K562 (cell line): ENCODE data around the gene MYLIP. TPM values are rescaled to one million over a fixed set of nuclear protein-coding genes. Genes with fewer than 3 reads are reported as not detected.

Experiments
- CTCF ChIP-seq, 3 experiments: IDR thresholded peaks in 2 of 3; conservative IDR thresholded peaks in 1 of 3; 2 replicates each; pipeline ENCODE4 v1.5.1; 2011 to 2012; ENCODE audit warnings: low read length in 3 of 3, mild to moderate bottlenecking in 3 of 3, control low read depth in 2 of 3, improper control_type of control experiment in 1 of 3, inconsistent platforms in 1 of 3, low read depth in 1 of 3, mixed read lengths in 1 of 3, moderate library complexity in 1 of 3; ENCODE audit not compliant: insufficient read depth in 2 of 3
- ERF ChIP-seq: fragments of 450-650 bp; formaldehyde crosslinking; IDR thresholded peaks from 2 replicates; pipeline ENCODE4 v1.4.0; 2020; ENCODE audit warnings: mild to moderate bottlenecking, mixed read lengths
- ETV1 ChIP-seq: fragments of 450-650 bp; conservative IDR thresholded peaks from 2 replicates; pipeline ENCODE4 v1.6.1; 2016; ENCODE audit warnings: missing genetic modification characterization, control low read depth, low read depth, missing compliant biosample characterization
- FOSL1 ChIP-seq: fragments of 200-800 bp; sonication (Bioruptor generic); conservative IDR thresholded peaks from 2 replicates; pipeline ENCODE4 v1.6.1; 2016; ENCODE audit warnings: missing genetic modification characterization, missing compliant biosample characterization
- PBX2 ChIP-seq, 2 experiments: IDR thresholded peaks in 1 of 2; conservative IDR thresholded peaks in 1 of 2; 2 replicates each; pipeline ENCODE4 v1.6.1; 2016; ENCODE audit warnings: low read depth in 2 of 2, mild to moderate bottlenecking in 1 of 2, missing compliant biosample characterization in 1 of 2, missing genetic modification characterization in 1 of 2, moderate library complexity in 1 of 2
- SMAD3 ChIP-seq: fragments of 450-650 bp; formaldehyde crosslinking; conservative IDR thresholded peaks from 2 replicates; pipeline ENCODE4 v1.4.0; 2020; ENCODE audit warnings: mild to moderate bottlenecking
- ZNF318 ChIP-seq, 2 experiments: fragments of 450-650 bp; IDR thresholded peaks; 2 replicates each; pipeline ENCODE4 v1.6.1; 2016; ENCODE audit warnings: mild to moderate bottlenecking in 2 of 2, borderline replicate concordance in 1 of 2, low read depth in 1 of 2, moderate library complexity in 1 of 2
- ZNF592 ChIP-seq: fragments of 450-650 bp; IDR thresholded peaks from 2 replicates; pipeline ENCODE4 v1.6.1; 2017; ENCODE audit warnings: antibody characterized with exemption, mild to moderate bottlenecking
- polyA plus RNA-seq, 8 experiments: library from polyadenylated mRNA; depleted of rRNA in 4 of 8; stranded (reverse) in 5 of 8; unstranded in 3 of 8; fragments of >200 nt; fragmentation: Nextera tagmentation in 2 of 8; fragmentation: Illumina TruSeq in 1 of 8; extraction: Ambion mirVana in 2 of 8; extraction: Trizol in 1 of 8; gene quantifications; 2 replicates each; pipeline versions ENCODE4 v1.2.1 to v1.2.3, GENCODE V29; 2011 to 2014; ENCODE audit warnings: inconsistent platforms in 1 of 8, missing spikeins in 1 of 8
- total RNA-seq, 7 experiments: library from RNA; depleted of rRNA in 6 of 7; stranded (reverse); fragments of >200 nt in 6 of 7; fragmentation: Illumina TruSeq in 2 of 7; extraction: Trizol in 2 of 7; gene quantifications; 2 replicates each; pipeline versions ENCODE4 v1.2.1 to v1.2.3, GENCODE V29; 2011 to 2021; ENCODE audit warnings: low replicate concordance in 1 of 7

MYLIP gene
- total and polyA plus RNA-seq, 9 of the 15 experiments (the other 6 are each of a cell fraction or from before 2014, with no cell fraction given), result 10.8 to 43.5 (median 31.5) TPM

GRCh38 chr6:16130932-16131387 is 2.1 kb downstream of the MYLIP start (continued):
- no peak; the same call in none of the 2 replicates for TF ChIP-seq ETV1 (tag)
- no peak for TF ChIP-seq SMAD3
- TF ChIP-seq FOSL1, result no peak; the same call in 1 of the 2 replicates
- TF ChIP-seq PBX2 (CRISPR knock-in tag; IDR thresholded peaks at IDR 0.05; ENCODE audit: low read depth), result no peak
- no peak; the same call in none of the 2 replicates for TF ChIP-seq PBX2 (tag; conservative IDR thresholded peaks at IDR 0.05; ENCODE audit: low read depth)
- no peak; the same call in 1 of the 2 replicates for TF ChIP-seq ERF (CRISPR knock-in tag)
- 0 out of 2 replicates have a peak, but pooled peaks have one; percentile 42 for TF ChIP-seq ZNF592
- TF ChIP-seq ZNF318 (IDR thresholded peaks at IDR 0.05; ENCODE audit: borderline replicate concordance in 1 of 2, low read depth in 1 of 2), result no peak
- no peak for TF ChIP-seq CTCF (IDR thresholded peaks at IDR 0.05 in 2 of 3, conservative IDR thresholded peaks at IDR 0.05 in 1 of 3; ENCODE audit: insufficient read depth in 2 of 3, low read depth in 1 of 3, low read length in 3 of 3)
